ENCODE data around the gene RPS15.

The RPS15 gene

DNA sequence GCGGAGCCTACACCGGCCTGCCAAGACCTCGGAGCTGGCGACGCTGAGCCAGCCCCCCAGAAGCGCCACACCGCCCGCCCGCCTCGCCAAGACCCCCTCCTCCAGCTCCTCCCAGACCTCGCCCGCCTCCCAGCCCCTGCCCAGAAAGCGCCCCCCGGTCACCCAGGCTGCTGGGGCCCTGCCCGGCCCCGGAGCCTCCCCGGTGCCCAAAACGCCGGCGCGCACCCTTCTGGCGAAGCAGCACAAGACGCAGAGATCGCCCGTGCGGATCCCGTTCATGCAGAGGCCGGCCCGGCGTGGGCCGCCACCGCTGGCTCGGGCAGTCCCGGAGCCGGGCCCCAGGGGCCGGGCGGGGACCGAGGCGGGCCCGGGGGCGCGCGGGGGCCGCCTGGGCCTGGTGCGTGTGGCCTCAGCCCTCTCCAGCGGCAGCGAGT lies 30.6 kb downstream of the RPS15 start:
- H3K4me1 ChIP-seq (ENCODE audit: low read depth, poor library complexity, severe bottlenecking), result peaks cover 9% of the 10 kb centered on the region
- H3K4me2 ChIP-seq, result no peak overlapping the region
- H3K4me3 ChIP-seq (IDR thresholded peaks at IDR 0.05; ENCODE audit: insufficient read depth, low read depth, low read length), result no peak overlapping the region
- TF ChIP-seq, protein P1, sequence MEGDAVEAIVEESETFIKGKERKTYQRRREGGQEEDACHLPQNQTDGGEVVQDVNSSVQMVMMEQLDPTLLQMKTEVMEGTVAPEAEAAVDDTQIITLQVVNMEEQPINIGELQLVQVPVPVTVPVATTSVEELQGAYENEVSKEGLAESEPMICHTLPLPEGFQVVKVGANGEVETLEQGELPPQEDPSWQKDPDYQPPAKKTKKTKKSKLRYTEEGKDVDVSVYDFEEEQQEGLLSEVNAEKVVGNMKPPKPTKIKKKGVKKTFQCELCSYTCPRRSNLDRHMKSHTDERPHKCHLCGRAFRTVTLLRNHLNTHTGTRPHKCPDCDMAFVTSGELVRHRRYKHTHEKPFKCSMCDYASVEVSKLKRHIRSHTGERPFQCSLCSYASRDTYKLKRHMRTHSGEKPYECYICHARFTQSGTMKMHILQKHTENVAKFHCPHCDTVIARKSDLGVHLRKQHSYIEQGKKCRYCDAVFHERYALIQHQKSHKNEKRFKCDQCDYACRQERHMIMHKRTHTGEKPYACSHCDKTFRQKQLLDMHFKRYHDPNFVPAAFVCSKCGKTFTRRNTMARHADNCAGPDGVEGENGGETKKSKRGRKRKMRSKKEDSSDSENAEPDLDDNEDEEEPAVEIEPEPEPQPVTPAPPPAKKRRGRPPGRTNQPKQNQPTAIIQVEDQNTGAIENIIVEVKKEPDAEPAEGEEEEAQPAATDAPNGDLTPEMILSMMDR (conservative IDR thresholded peaks at IDR 0.05; ENCODE audit: low read depth, low read length), result no peak
- no peaks in the 10 kb centered on the region for H3K79me2 ChIP-seq (ENCODE audit: insufficient read depth, low read depth)
- no peak overlapping the region for H2AFZ ChIP-seq (ENCODE audit: low read depth)
- no peaks in the 10 kb centered on the region for H3K36me3 ChIP-seq (ENCODE audit: insufficient read depth)
- no peak overlapping the region for H3K9ac ChIP-seq
- H3K27me3 ChIP-seq (ENCODE audit: insufficient read depth, low read depth), result peaks cover 16% of the 10 kb centered on the region
- no peaks in the 10 kb centered on the region for H4K20me1 ChIP-seq (ENCODE audit: insufficient read depth)
- no peak overlapping the region for H3K27ac ChIP-seq

DNA sequence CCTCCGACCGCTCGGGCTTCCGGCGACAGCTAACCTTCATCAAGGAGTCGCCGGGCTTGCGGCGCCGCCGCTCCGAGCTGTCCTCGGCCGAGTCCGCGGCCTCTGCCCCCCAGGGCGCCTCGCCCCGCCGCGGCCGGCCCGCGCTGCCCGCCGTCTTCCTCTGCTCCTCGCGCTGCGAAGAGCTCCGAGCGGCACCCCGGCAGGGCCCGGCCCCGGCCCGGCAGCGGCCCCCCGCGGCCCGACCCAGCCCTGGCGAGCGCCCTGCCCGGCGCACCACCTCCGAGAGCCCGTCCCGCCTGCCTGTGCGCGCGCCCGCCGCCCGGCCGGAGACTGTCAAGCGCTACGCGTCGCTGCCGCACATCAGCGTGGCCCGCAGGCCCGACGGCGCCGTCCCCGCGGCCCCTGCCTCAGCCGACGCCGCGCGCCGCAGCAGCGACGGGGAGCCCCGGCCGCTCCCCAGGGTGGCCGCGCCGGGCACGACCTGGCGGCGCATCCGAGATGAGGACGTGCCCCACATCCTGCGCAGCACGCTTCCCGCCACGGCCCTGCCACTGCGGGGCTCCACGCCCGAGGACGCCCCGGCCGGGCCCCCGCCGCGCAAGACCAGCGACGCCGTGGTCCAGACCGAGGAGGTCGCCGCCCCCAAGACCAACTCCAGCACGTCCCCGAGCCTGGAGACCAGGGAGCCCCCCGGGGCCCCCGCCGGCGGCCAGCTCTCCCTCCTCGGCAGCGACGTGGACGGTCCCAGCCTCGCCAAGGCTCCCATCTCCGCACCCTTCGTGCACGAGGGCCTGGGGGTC lies 31.3 kb downstream of the RPS15 start:
- no peak overlapping the region for H2AFZ ChIP-seq (ENCODE audit: low read depth)
- no peaks in the 10 kb centered on the region for H3K36me3 ChIP-seq (ENCODE audit: insufficient read depth)
- H3K4me3 ChIP-seq (IDR thresholded peaks at IDR 0.05; ENCODE audit: insufficient read depth, low read depth, low read length), result no peak overlapping the region
- TF ChIP-seq, protein P1 (conservative IDR thresholded peaks at IDR 0.05; ENCODE audit: low read depth, low read length), result no peak
- H3K27ac ChIP-seq, result no peak overlapping the region
- peaks cover 16% of the 10 kb centered on the region for H3K27me3 ChIP-seq (ENCODE audit: insufficient read depth, low read depth)
- no peak overlapping the region for H3K9ac ChIP-seq
- H3K79me2 ChIP-seq (ENCODE audit: insufficient read depth, low read depth), result no peaks in the 10 kb centered on the region
- H4K20me1 ChIP-seq (ENCODE audit: insufficient read depth), result no peaks in the 10 kb centered on the region
- peaks cover 9% of the 10 kb centered on the region for H3K4me1 ChIP-seq (ENCODE audit: low read depth, poor library complexity, severe bottlenecking)
- peak overlapping the region; percentile 68; the same call in 1 of the 2 replicates for H3K4me2 ChIP-seq

DNA sequence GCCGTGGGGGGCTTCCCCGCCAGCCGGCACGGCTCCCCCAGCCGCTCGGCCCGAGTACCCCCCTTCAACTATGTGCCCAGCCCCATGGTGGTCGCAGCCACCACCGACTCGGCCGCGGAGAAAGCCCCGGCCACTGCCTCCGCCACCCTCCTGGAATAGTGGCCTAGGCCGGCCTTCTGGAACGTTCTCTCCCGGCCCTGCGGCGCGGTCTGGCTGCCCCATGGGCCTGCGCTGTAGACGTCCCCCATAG lies 31.8 kb downstream of the RPS15 start:
- TF ChIP-seq, protein P1 (conservative IDR thresholded peaks at IDR 0.05; ENCODE audit: low read depth, low read length), result no peak
- peak overlapping the region; percentile 68 for H3K4me2 ChIP-seq
- no peak overlapping the region for H3K9ac ChIP-seq
- peaks cover 16% of the 10 kb centered on the region for H3K27me3 ChIP-seq (ENCODE audit: insufficient read depth, low read depth)
- no peak overlapping the region for H3K27ac ChIP-seq
- no peak overlapping the region for H2AFZ ChIP-seq (ENCODE audit: low read depth)
- H3K79me2 ChIP-seq (ENCODE audit: insufficient read depth, low read depth), result no peaks in the 10 kb centered on the region
- no peak overlapping the region for H3K4me3 ChIP-seq (IDR thresholded peaks at IDR 0.05; ENCODE audit: insufficient read depth, low read depth, low read length)
- no peaks in the 10 kb centered on the region for H4K20me1 ChIP-seq (ENCODE audit: insufficient read depth)
- peaks cover 9% of the 10 kb centered on the region for H3K4me1 ChIP-seq (ENCODE audit: low read depth, poor library complexity, severe bottlenecking)
- H3K36me3 ChIP-seq (ENCODE audit: insufficient read depth), result no peaks in the 10 kb centered on the region

DNA sequence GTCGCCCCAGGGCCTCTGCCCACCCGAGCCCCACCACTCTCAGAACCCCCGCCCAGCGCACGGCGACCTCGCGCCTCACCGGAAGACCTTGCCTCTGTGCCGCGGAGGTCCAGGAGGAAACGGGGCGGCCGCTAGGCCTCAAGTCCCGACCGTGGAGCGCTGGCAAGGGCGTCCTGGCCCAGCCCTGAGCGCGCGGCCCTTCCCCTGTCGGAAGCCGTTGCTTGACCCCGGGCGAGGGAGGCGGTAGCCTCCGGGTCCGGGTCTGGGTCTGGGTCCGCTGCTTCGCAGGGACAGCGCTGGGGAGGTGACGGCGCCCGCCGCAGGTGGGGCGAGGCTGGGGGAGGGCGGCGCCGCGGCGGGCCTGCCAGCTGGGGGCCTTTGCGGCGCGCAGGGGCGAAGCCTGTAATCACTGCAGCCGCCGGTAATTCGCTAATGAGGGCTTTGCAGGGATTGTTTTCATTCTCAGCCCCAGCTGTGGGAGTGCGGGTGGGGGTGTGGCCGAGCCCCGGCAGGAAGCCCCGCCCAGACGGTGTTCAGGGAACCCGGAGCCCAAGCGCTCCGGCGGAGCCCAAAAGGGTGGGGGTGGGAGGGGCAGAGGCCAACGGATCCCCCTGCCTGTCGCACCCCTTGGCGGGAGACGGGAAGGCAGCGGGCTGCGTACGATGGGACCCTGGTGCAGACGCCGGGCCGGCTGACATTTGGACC lies 32.3 kb downstream of the RPS15 start:
- H3K9ac ChIP-seq, result no peak overlapping the region
- peaks cover 16% of the 10 kb centered on the region for H3K27me3 ChIP-seq (ENCODE audit: insufficient read depth, low read depth)
- H3K79me2 ChIP-seq (ENCODE audit: insufficient read depth, low read depth), result no peaks in the 10 kb centered on the region
- no peak overlapping the region; the same call in 1 of the 2 replicates for H2AFZ ChIP-seq (ENCODE audit: low read depth)
- H4K20me1 ChIP-seq (ENCODE audit: insufficient read depth), result no peaks in the 10 kb centered on the region
- peaks cover 9% of the 10 kb centered on the region for H3K4me1 ChIP-seq (ENCODE audit: low read depth, poor library complexity, severe bottlenecking)
- H3K4me2 ChIP-seq, result peak overlapping the region; percentile 68
- H3K27ac ChIP-seq, result no peak overlapping the region
- no peaks in the 10 kb centered on the region for H3K36me3 ChIP-seq (ENCODE audit: insufficient read depth)
- no peak overlapping the region for H3K4me3 ChIP-seq (IDR thresholded peaks at IDR 0.05; ENCODE audit: insufficient read depth, low read depth, low read length)
- TF ChIP-seq, protein P1 (conservative IDR thresholded peaks at IDR 0.05; ENCODE audit: low read depth, low read length), result no peak

All from KMS-11 (cell line).